HT1080 (cell line): ENCODE results near the gene NOVA1. TPM values are rescaled to one million over a fixed set of nuclear protein-coding genes. Genes with fewer than 3 reads are reported as not detected.
A peak's percentile ranks its signal among the peaks of the same experiment; 100 is the strongest.

Experiments
- DNase-seq: peaks from one replicate; pipeline ENCODE4 v3.0.0-alpha.2; 2015; ENCODE audit warnings: low read depth
- total RNA-seq: library from RNA; depleted of rRNA; stranded (reverse); fragments of >200 nt; shearing (Covaris generic); gene quantifications from 2 replicates; pipeline ENCODE4 v1.2.3, GENCODE V29; 2014

The NOVA1 gene
- total RNA-seq, 1 experiment from 2014 or later, result not detected

GRCh38 chr14:26448181-26448855 is 149.5 kb downstream of the NOVA1 start:
- no peak for DNase-seq

DNA sequence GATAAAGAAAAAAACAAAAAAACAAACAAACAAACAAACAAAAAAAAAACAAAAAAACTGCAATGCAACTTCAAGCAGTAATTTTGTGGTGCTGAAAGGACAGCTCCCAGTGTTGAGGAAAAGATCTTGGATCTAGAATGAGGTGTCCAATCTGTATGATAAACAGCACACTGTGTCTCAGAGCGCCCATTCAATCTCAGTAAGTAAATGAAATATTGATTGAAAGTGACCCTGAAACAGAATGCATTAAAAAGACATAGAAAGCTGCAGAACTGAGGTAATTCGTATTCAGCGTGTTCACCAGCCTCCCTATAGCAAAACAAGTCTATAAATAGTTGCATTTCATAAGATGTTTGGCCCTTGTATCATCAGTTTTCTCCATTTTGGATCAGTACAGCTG is 153.0 kb downstream of the NOVA1 start:
- DNase-seq, result no peak

DNA sequence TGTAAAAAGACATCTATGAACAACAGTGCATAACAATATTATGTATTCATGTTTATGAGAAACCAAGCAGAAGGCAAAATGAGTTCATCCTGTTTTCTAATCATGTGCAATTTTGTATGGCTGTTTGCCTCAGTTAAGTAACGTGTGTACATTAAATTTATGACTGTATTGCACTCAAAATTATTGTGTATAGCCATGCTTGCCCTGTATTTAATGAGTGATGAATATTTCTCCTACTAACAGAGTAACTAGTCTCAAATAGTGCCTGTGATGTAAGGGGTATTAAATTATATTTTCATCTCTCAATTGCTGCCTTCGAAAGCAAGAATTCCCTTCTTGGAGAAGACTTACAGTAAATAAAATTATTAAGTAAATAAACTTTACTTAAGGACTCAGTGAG is 154.2 kb downstream of the NOVA1 start:
- DNase-seq, result no peak

DNA sequence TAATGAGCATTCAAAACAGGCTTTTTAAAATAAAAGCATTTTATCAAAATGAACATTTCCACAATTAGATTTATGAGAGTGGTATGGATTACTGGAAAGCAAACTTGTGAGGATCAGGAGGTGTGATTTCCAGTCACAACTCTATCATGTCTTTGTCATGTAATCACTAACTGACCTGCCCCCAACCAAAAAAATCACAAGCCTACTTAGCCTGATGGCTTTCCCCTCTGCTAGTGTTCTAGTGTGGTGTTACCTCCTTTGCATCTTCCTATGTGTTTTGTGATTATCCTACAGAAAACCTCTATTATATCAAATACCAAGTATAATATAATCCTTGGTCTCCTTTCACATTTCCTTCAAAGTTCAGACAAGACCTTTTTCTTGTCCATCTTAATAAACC is 168.6 kb downstream of the NOVA1 start:
- DNase-seq, result no peak

- peak; percentile 10 for DNase-seq
Measured at GRCh38 chr14:26427097-26427496, 170.7 kb downstream of the NOVA1 start.

DNA sequence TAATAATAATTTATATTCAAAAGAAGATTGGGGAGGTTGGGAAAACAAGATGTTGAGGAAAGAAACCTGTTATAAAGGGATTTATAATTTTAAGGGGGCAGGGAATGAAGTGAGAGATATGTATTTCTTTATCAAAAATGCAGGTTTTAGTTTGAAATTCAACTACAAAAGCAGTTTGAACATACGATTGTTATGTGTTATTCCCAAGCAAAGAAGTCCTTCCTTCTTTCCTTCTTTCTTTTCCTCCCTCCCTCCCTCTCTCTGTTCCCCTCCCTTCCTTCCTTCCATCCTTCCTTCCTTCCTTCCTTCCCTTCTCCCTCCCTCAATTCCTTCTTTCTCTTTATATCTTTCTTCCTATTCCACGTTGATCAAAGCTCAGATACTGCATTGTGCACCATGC is 173.3 kb downstream of the NOVA1 start:
- no peak for DNase-seq

- DNase-seq, result no peak
Measured at GRCh38 chr14:26415618-26416123, 182.2 kb downstream of the NOVA1 start.

GRCh38 chr14:26414926-26415325 is 182.9 kb downstream of the NOVA1 start:
- no peak for DNase-seq

GRCh38 chr14:26414103-26414502 is 183.7 kb downstream of the NOVA1 start:
- DNase-seq, result no peak

DNA sequence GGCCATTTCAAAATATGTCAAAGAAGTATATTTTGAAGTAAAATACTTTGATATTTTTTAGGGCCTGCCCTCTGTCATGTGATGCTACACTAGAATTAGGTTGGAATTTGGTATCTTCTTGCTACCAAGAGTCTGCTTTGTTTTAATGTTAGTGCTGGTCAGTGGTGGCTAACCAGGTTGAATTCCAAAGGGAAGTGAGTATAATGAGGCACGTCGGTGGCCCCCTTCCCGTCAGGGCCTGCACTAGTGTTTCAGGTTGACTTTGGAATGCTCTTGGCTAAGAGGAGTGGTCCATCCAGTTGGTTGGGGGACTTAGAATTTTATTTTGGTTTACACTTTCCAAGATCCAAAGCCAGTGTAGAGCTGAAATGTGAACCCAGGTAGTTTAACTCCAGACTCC is 185.4 kb downstream of the NOVA1 start:
- no peak for DNase-seq

DNA sequence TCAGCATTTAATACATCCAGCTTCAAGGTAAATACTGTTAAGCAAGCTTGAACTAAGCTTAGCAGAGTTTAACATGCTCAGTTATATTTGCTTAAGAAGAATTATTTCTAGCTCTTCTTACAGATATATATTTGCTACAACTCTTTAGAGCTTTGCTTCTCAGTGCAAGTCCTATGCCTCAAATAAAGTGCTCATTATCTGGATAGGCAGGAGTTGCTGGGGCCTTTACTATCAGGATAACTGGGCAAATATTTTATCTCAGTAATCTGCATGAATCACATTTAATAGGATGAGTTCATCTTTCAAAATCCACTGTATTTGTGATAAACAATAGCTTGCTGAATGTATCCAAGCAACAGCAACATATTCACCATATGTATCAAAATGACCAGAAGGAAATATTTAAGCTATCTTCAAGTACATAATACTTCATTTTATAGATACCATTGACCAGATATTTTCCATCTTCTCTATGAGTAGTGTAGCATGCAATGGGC is 187.6 kb downstream of the NOVA1 start:
- DNase-seq, result no peak

DNA sequence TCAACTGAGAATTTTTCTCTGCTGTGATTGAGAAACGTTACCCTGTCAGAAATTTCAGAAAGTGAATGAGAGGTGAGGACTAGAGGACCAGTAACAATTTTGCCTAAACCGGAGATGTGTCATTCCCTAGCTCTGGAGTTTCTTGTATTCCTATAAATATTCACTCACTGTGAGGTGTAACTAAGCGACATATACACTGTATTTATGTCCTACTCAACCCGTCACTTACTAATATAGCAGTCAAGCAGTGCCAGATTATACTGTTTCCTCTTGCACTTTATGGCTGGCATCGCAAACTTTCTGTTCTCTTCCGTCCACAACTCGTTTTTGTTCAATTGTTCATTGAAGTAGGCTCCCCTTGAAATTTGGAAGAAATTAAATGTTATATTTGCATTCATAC is 192.9 kb downstream of the NOVA1 start:
- no peak for DNase-seq

DNA sequence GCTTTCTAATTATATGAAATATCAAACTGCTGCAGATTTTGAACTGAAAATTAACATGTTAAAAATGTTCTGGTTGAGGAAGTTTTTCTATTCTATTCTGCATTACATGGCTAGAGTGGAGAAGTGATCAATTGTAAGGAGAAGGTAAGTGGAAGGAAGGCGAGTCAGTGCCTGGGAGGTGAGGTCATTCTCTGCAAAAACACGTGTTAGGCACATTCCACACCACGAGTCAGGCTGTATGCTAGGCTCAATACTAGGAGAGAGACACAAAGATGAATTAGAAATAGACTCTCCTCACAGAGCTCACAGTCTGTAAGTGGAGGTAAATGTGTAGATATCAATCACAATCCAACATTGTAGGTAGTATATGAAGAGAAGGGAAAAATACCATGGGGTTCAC is 194.1 kb downstream of the NOVA1 start:
- no peak for DNase-seq

GRCh38 chr14:26402126-26402525 is 195.7 kb downstream of the NOVA1 start:
- no peak for DNase-seq

GRCh38 chr14:26401179-26401968 is 196.5 kb downstream of the NOVA1 start:
- DNase-seq, result no peak

DNA sequence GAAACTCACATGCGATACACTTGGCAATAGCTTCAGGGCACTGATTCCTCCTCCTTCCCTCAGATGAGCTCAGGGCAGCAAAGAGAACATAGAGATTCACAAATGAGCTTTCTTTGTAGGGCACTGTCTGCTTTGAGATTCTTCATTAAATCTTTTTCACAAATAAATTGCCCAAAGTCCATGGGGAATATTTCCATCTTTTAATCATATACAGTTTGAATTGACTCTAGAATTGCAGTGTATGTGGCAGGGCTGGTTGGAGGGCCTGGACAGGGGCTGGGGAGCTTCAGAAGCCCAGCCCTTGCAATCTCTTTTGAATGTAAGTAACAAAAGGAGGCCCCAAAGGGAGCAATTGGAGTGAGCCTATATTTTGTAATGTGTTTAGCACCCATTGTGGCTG is 197.5 kb downstream of the NOVA1 start:
- no peak for DNase-seq

DNA sequence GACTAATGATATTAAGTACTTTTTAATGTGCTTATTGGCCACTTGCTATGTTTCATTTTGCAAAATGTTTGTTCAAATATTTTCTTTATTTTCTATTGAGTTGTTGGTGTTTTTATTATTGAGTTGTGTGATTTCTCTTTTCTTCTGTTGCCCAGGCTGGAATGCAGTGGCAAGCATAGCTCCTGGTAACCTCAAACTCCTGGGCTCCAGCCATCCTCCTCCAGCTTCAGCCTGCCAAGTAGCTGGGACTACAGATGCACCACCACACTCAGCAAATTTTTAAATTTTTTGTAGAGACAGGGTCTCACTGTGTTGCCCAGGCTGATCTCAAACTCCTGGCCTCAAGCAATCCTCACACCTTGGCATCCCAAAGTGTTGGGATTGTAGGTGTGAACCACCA is 199.2 kb downstream of the NOVA1 start:
- no peak for DNase-seq
